HepG2 (cell line): ENCODE results near the gene FHIT. TPM values are rescaled to one million over a fixed set of nuclear protein-coding genes. Genes with fewer than 3 reads are reported as not detected.

Source experiments
- ATAC-seq: fragments of 200-7000 bp; cut with Tn5 transposase; 3 replicates; pipeline ENCODE4 v1.9.1; 2020; ENCODE audit warnings: mild to moderate bottlenecking, moderate library complexity
- BruUV-seq: library from RNA; stranded (reverse); fragments of 400-500 nt; replicated peaks from 2 replicates; lab custom pipeline; 2021; lab: Mats Ljungman, UMichigan
- CTCF ChIA-PET: fragments of 300-600 bp; formaldehyde crosslinking; extraction: SDS; loops from one replicate; lab custom pipeline; 2021; ENCODE audit warnings: low total read pairs, inconsistent platforms, low intra/inter-chr PET ratio; lab: Yijun Ruan, JAX
- POLR2A ChIA-PET: fragments of 350-600 bp; sonication (Branson Sonifier 250); formaldehyde crosslinking; loops from one replicate; lab custom pipeline; 2020; ENCODE audit warnings: antibody characterized with exemption, inconsistent platforms; lab: Yijun Ruan, JAX
- DNase-seq: peaks from one replicate; pipeline ENCODE4 v3.0.0-alpha.2; 2015; ENCODE audit warnings: low spot score
- FAIRE-seq: peaks from 3 replicates; lab custom pipeline; 2011; peaks lifted over from hg19 to GRCh38; lab: Jason Lieb, UNC
- H2AFZ ChIP-seq: one replicate; pipeline ENCODE4 v1.6.1; 2011; ENCODE audit warnings: low read length, inconsistent platforms
- H3K27ac ChIP-seq: fragments of 300-600 bp; 3 replicates; pipeline ENCODE4 v1.8.0; 2011; ENCODE audit warnings: mixed run types, mild to moderate bottlenecking, mixed read lengths, low read length, inconsistent platforms; ENCODE audit not compliant: insufficient read depth; ENCODE audit errors: extremely low read length
- H3K27me3 ChIP-seq, 2 experiments: fragments of 200-600 bp in 1 of 2; 2 replicates in 1 of 2; 3 replicates in 1 of 2; pipeline versions ENCODE4 v1.6.0 to v1.8.0; 2011; ENCODE audit warnings: low read length in 2 of 2, mild to moderate bottlenecking in 2 of 2, moderate library complexity in 2 of 2, inconsistent platforms in 1 of 2; ENCODE audit not compliant: insufficient read depth in 2 of 2, control insufficient read depth in 1 of 2
- H3K36me3 ChIP-seq, 2 experiments: fragments of 200-600 bp in 1 of 2; replicated peaks in 1 of 2; 2 replicates in 1 of 2; 3 replicates in 1 of 2; pipeline versions ENCODE4 v1.5.1 to v1.8.0; 2011; ENCODE audit warnings: low read length in 2 of 2, inconsistent platforms in 1 of 2; ENCODE audit not compliant: insufficient read depth in 2 of 2, control insufficient read depth in 1 of 2
- H3K4me1 ChIP-seq: 2 replicates; pipeline ENCODE4 v1.5.1; 2012; ENCODE audit warnings: low read length, inconsistent platforms; ENCODE audit not compliant: insufficient read depth
- H3K4me2 ChIP-seq: 2 replicates; pipeline ENCODE4 v1.6.0; 2011; ENCODE audit warnings: low read depth, low read length, inconsistent platforms
- H3K4me3 ChIP-seq, 3 experiments: fragments of 200-600 bp in 1 of 3; sonication (generic), shearing (Covaris generic) in 1 of 3; replicated peaks in 1 of 3; 2 replicates each; pipeline ENCODE4 v1.5.1; 2011 to 2016; ENCODE audit warnings: low read length in 3 of 3, inconsistent platforms in 2 of 3, low read depth in 2 of 3, mild to moderate bottlenecking in 2 of 3, control low read depth in 1 of 3, mixed read lengths in 1 of 3; ENCODE audit not compliant: insufficient read depth in 1 of 3
- H3K79me2 ChIP-seq: one replicate; pipeline ENCODE4 v1.6.1; 2011; ENCODE audit warnings: low read length, inconsistent platforms; ENCODE audit not compliant: insufficient read depth
- H3K9ac ChIP-seq: 2 replicates; pipeline ENCODE4 v1.6.0; 2011; ENCODE audit warnings: mild to moderate bottlenecking, low read depth, low read length, inconsistent platforms; ENCODE audit not compliant: insufficient read depth
- H3K9me3 ChIP-seq: 2 replicates; pipeline ENCODE4 v1.5.1; 2012; ENCODE audit warnings: mild to moderate bottlenecking, low read length
- H4K20me1 ChIP-seq: 2 replicates; pipeline ENCODE4 v1.6.0; 2011; ENCODE audit warnings: inconsistent platforms, mild to moderate bottlenecking, low read length, moderate library complexity; ENCODE audit not compliant: insufficient read depth
- CC2D1A ChIP-seq: sonication (generic); formaldehyde crosslinking; IDR thresholded peaks from 2 replicates; pipeline ENCODE4 v1.8.1; 2023; ENCODE audit warnings: mild to moderate bottlenecking, missing genetic modification reagents
- DPF2 ChIP-seq: sonication (generic); formaldehyde crosslinking; IDR thresholded peaks from 2 replicates; pipeline ENCODE4 v1.4.0; 2020; ENCODE audit warnings: mild to moderate bottlenecking, low read depth, missing genetic modification reagents, borderline replicate concordance
- ELF4 ChIP-seq: sonication (generic); formaldehyde crosslinking; IDR thresholded peaks from 2 replicates; pipeline ENCODE4 v1.5.0; 2020; ENCODE audit warnings: missing genetic modification reagents, mild to moderate bottlenecking, moderate library complexity, borderline replicate concordance
- HIVEP1 ChIP-seq: sonication (generic); formaldehyde crosslinking; IDR thresholded peaks from 2 replicates; pipeline ENCODE4 v1.4.0; 2020; ENCODE audit warnings: mild to moderate bottlenecking, missing genetic modification reagents
- KLF15 ChIP-seq: sonication (generic); formaldehyde crosslinking; IDR thresholded peaks from 2 replicates; pipeline ENCODE4 v1.8.1; 2023; ENCODE audit warnings: borderline replicate concordance, mild to moderate bottlenecking, inconsistent platforms, missing genetic modification reagents, mixed read lengths
- NCOA5 ChIP-seq: sonication (generic); formaldehyde crosslinking; IDR thresholded peaks from 2 replicates; pipeline ENCODE4 v1.4.0; 2020; ENCODE audit warnings: missing genetic modification reagents
- NR2F1 ChIP-seq, 2 experiments: fragments of 450-650 bp in 1 of 2; formaldehyde crosslinking in 1 of 2; IDR thresholded peaks; 2 replicates each; pipeline versions ENCODE4 v1.5.0 to v1.6.1; 2016 to 2020; ENCODE audit warnings: mild to moderate bottlenecking in 1 of 2, missing compliant biosample characterization in 1 of 2, missing genetic modification reagents in 1 of 2, moderate library complexity in 1 of 2
- PAWR ChIP-seq: sonication (generic); formaldehyde crosslinking; IDR thresholded peaks from 2 replicates; pipeline ENCODE4 v1.4.0; 2020; ENCODE audit warnings: missing genetic modification reagents, mild to moderate bottlenecking, borderline replicate concordance
- PHF8 ChIP-seq: sonication (generic); formaldehyde crosslinking; IDR thresholded peaks from 2 replicates; pipeline ENCODE4 v1.5.0; 2020; ENCODE audit warnings: missing genetic modification reagents
- PRPF4 ChIP-seq: fragments of 200-400 bp; formaldehyde crosslinking; IDR thresholded peaks from 2 replicates; pipeline ENCODE4 v1.6.1; 2016; ENCODE audit warnings: low read length, low read depth; ENCODE audit not compliant: poor library complexity, severe bottlenecking
- YEATS2 ChIP-seq: sonication (generic); formaldehyde crosslinking; IDR thresholded peaks from 2 replicates; pipeline ENCODE4 v1.4.0; 2020; ENCODE audit warnings: missing genetic modification reagents, borderline replicate concordance
- ZEB1 ChIP-seq: IDR thresholded peaks from 2 replicates; pipeline ENCODE4 v1.6.1; 2012; ENCODE audit warnings: mild to moderate bottlenecking, low read depth, inconsistent platforms; ENCODE audit not compliant: insufficient replicate concordance
- ZNF326 ChIP-seq: sonication (generic); formaldehyde crosslinking; IDR thresholded peaks from 2 replicates; pipeline ENCODE4 v1.4.0; 2020; ENCODE audit warnings: missing genetic modification reagents, borderline replicate concordance
- ZNF530 ChIP-seq: sonication (generic); formaldehyde crosslinking; IDR thresholded peaks from 2 replicates; pipeline ENCODE4 v1.5.0; 2020; ENCODE audit warnings: low read depth, mild to moderate bottlenecking, missing genetic modification reagents
- ZNF775 ChIP-seq: sonication (generic); formaldehyde crosslinking; IDR thresholded peaks from 2 replicates; pipeline ENCODE4 v1.4.0; 2020; ENCODE audit warnings: missing genetic modification reagents, mild to moderate bottlenecking, moderate library complexity, borderline replicate concordance
- ZSCAN20 ChIP-seq: sonication (generic); formaldehyde crosslinking; IDR thresholded peaks from 2 replicates; pipeline ENCODE4 v1.4.0; 2020; ENCODE audit warnings: missing genetic modification reagents, mild to moderate bottlenecking, borderline replicate concordance
- WGBS: methylation state at CpG from one replicate; pipeline ENCODE4 v1.1.6; 2017; ENCODE audit warnings: low lambda C conversion rate; 5-methylcytosine and 5-hydroxymethylcytosine counted together
- in situ Hi-C: cut with HindIII; loops from 2 replicates; pipeline ENCODE4 v1.10.0; 2017; ENCODE audit warnings: low pct_unique_long_range_greater_than_20kb; ENCODE audit not compliant: extremely low pct_ligation_motif_present
- intact Hi-C: fragments of 100-400 bp; cut with micrococcal nuclease; formaldehyde crosslinking; loops from one replicate; pipeline ENCODE4 v1.10.0; 2022; ENCODE audit not compliant: unreplicated experiment
- polyA plus RNA-seq, 8 experiments: library from polyadenylated mRNA; depleted of rRNA in 3 of 8; stranded (reverse) in 7 of 8; unstranded in 1 of 8; fragments of >200 nt; fragmentation: Illumina TruSeq in 4 of 8; extraction: Trizol in 4 of 8; gene quantifications; 2 replicates each; pipeline versions ENCODE4 v1.2.1 to v1.2.3, GENCODE V29; 2011 to 2016; ENCODE audit warnings: low read depth in 4 of 8, missing spikeins in 1 of 8, mixed read lengths in 1 of 8; ENCODE audit not compliant: insufficient read depth in 1 of 8
- total RNA-seq, 5 experiments: library from RNA; depleted of rRNA; stranded (reverse); fragments of >200 nt; fragmentation: Illumina TruSeq; extraction: Trizol; gene quantifications; 2 replicates each; pipeline ENCODE4 v1.2.3, GENCODE V29; 2016; ENCODE audit warnings: low read depth in 1 of 5
- TF ChIP-seq, protein P1 (sequence below): sonication (generic); formaldehyde crosslinking; IDR thresholded peaks from 2 replicates; pipeline ENCODE4 v1.5.1; 2020; ENCODE audit warnings: mild to moderate bottlenecking, missing genetic modification reagents
- TF ChIP-seq, protein P2 (sequence below): sonication (generic); formaldehyde crosslinking; IDR thresholded peaks from 2 replicates; pipeline ENCODE4 v1.5.0; 2020; ENCODE audit warnings: missing genetic modification reagents
- TF ChIP-seq, protein P3 (sequence below): sonication (generic); formaldehyde crosslinking; IDR thresholded peaks from 2 replicates; pipeline ENCODE4 v1.4.0; 2020; ENCODE audit warnings: missing genetic modification reagents

FHIT gene
- total and polyA plus RNA-seq, 2 of the 13 experiments (the other 11 are each of a cell fraction or from before 2014, with no cell fraction given), result 4.0 to 4.6 TPM

DNA sequence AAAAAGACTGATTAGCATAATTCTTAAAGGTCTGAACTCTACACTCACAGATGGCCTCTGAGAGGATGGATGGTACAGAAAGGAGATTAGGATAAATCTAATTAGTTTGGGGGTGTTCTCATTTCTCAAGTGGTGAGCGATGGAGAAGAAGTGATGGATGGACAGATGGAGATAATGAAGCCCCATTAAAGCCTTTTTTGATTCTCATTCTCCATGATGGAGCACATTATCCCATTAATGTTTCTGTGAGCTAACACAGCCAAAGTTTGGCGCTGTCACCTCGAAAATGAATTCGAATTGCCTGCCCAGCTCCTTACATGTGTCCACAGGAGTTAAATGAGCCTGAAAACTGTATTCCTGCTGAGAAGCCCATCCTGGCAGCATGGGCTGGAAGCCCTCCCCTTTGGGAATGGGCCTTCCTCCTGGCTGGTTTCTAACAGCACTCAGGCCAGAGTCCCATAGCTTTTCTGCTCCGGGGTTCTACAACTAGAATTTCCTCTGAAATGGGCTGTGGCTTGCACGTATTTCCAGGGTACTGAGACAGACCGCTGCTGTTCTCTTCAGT is 1475.4 kb downstream of the FHIT start:
- intact Hi-C loops (no loop called here), in situ Hi-C loops (no loop called here)
- no peaks in the 10 kb centered on the region for H3K36me3 ChIP-seq
- FAIRE-seq (no peak), ATAC-seq (no peak), DNase-seq (no peak)
- H3K9ac ChIP-seq, result no peak overlapping the region
- TF ChIP-seq KLF15 (CRISPR knock-in tag) (no peak), NCOA5 (no peak), PHF8 (CRISPR knock-in tag) (no peak), ZSCAN20 (CRISPR knock-in tag) (no peak), PAWR (CRISPR knock-in tag) (no peak), DPF2 (CRISPR knock-in tag) (no peak), ZEB1 (no peak), HIVEP1 (CRISPR knock-in tag) (no peak), ELF4 (no peak), ZNF775 (CRISPR knock-in tag) (no peak), ZNF530 (CRISPR knock-in tag) (no peak), PRPF4 (no peak), ZNF326 (CRISPR knock-in tag) (no peak), CC2D1A (CRISPR knock-in tag) (no peak), NR2F1 (CRISPR knock-in tag; IDR thresholded peaks at IDR 0.05) (no peak), YEATS2 (CRISPR knock-in tag) (no peak)
- TF ChIP-seq, protein P1, sequence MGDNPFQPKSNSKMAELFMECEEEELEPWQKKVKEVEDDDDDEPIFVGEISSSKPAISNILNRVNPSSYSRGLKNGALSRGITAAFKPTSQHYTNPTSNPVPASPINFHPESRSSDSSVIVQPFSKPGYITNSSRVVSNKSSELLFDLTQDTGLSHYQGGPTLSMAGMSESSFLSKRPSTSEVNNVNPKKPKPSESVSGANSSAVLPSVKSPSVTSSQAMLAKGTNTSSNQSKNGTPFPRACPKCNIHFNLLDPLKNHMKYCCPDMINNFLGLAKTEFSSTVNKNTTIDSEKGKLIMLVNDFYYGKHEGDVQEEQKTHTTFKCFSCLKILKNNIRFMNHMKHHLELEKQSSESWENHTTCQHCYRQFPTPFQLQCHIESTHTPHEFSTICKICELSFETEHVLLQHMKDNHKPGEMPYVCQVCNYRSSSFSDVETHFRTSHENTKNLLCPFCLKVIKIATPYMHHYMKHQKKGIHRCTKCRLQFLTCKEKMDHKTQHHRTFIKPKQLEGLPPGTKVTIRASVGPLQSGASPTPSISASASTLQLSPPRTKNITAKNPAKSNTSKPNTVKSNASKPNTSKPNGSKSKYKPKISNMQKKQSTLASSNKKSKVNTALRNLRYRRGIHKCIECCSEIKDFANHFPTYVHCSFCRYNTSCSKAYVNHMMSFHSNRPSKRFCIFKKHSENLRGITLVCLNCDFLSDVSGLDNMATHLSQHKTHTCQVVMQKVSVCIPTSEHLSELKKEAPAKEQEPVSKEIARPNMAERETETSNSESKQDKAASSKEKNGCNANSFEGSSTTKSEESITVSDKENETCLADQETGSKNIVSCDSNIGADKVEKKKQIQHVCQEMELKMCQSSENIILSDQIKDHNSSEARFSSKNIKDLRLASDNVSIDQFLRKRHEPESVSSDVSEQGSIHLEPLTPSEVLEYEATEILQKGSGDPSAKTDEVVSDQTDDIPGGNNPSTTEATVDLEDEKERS (CRISPR knock-in tag), result no peak
- TF ChIP-seq, protein P2, sequence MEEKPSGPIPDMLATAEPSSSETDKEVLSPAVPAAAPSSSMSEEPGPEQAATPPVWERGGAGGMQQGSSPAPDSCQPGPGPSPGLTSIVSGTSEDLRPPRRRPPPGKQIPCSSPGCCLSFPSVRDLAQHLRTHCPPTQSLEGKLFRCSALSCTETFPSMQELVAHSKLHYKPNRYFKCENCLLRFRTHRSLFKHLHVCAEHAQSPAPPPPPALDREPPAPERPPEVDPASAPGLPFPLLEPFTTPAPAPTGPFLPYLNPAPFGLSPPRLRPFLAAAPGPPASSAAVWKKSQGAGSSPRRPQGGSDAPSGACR (CRISPR knock-in tag), result no peak
- TF ChIP-seq, protein P3, sequence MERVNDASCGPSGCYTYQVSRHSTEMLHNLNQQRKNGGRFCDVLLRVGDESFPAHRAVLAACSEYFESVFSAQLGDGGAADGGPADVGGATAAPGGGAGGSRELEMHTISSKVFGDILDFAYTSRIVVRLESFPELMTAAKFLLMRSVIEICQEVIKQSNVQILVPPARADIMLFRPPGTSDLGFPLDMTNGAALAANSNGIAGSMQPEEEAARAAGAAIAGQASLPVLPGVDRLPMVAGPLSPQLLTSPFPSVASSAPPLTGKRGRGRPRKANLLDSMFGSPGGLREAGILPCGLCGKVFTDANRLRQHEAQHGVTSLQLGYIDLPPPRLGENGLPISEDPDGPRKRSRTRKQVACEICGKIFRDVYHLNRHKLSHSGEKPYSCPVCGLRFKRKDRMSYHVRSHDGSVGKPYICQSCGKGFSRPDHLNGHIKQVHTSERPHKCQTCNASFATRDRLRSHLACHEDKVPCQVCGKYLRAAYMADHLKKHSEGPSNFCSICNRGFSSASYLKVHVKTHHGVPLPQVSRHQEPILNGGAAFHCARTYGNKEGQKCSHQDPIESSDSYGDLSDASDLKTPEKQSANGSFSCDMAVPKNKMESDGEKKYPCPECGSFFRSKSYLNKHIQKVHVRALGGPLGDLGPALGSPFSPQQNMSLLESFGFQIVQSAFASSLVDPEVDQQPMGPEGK (CRISPR knock-in tag), result no peak
- BruUV-seq, result no TSS peak
- H3K4me3 ChIP-seq, result no peak overlapping the region
- H3K9me3 ChIP-seq, result no peaks in the 10 kb centered on the region
- no peaks in the 10 kb centered on the region for H3K79me2 ChIP-seq
- no peaks in the 10 kb centered on the region for H3K4me1 ChIP-seq
- H2AFZ ChIP-seq, result no peak overlapping the region
- ChIA-PET CTCF (no interaction called here), POLR2A (no interaction called here)
- H3K27ac ChIP-seq, result no peak overlapping the region
- H4K20me1 ChIP-seq, result no peaks in the 10 kb centered on the region
- WGBS, result 5% methylated on average over 7 of the region's 7 CpGs
- no peak overlapping the region for H3K4me2 ChIP-seq
- peaks cover 0 to 3% of the 10 kb centered on the region in 2 experiments; a peak in 1 of 5 replicates for H3K27me3 ChIP-seq
